NAMALWA (cell line): ENCODE results near the gene NLRC3.

Source experiments
- DNase-seq: peaks from one replicate; pipeline ENCODE4 v3.0.0-alpha.2; 2015; ENCODE audit warnings: low spot score

Gene NLRC3

GRCh38 chr16:3548445-3548844, 28.8 kb downstream of the NLRC3 start:
- no peak for DNase-seq

- DNase-seq = no peak
Observed at GRCh38 chr16:3546986-3547682, 30.1 kb downstream of the NLRC3 start.

GRCh38 chr16:3542601-3543373, 34.4 kb downstream of the NLRC3 start:
- no peak for DNase-seq

- DNase-seq = no peak
Observed at GRCh38 chr16:3541527-3542155, 35.6 kb downstream of the NLRC3 start.

GRCh38 chr16:3538222-3538621, 39.0 kb downstream of the NLRC3 start:
- no peak for DNase-seq

GRCh38 chr16:3536851-3537250, 40.4 kb downstream of the NLRC3 start:
- DNase-seq = no peak

GRCh38 chr16:3536271-3536731, 40.9 kb downstream of the NLRC3 start:
- no peak for DNase-seq

GRCh38 chr16:3534126-3534525, 43.1 kb downstream of the NLRC3 start:
- no peak for DNase-seq

GRCh38 chr16:3532741-3533140, 44.5 kb downstream of the NLRC3 start:
- no peak for DNase-seq

GRCh38 chr16:3530371-3530914, 46.8 kb downstream of the NLRC3 start:
- DNase-seq = no peak

- DNase-seq = no peak
Observed at GRCh38 chr16:3529175-3529574, 48.0 kb downstream of the NLRC3 start.

- no peak for DNase-seq
Observed at GRCh38 chr16:3528406-3528805, 48.8 kb downstream of the NLRC3 start.

GRCh38 chr16:3527216-3527829, 49.9 kb downstream of the NLRC3 start:
- DNase-seq = peak; percentile 74

GRCh38 chr16:3525951-3526350, 51.3 kb downstream of the NLRC3 start:
- DNase-seq = no peak

- DNase-seq = no peak
Observed at GRCh38 chr16:3523281-3523680, 53.9 kb downstream of the NLRC3 start.

GRCh38 chr16:3520841-3521240, 56.4 kb downstream of the NLRC3 start:
- no peak for DNase-seq

GRCh38 chr16:3520413-3520812, 56.8 kb downstream of the NLRC3 start:
- DNase-seq = no peak

- no peak for DNase-seq
Observed at GRCh38 chr16:3519581-3519980, 57.6 kb downstream of the NLRC3 start.

GRCh38 chr16:3518986-3519348, 58.2 kb downstream of the NLRC3 start:
- no peak for DNase-seq

- no peak for DNase-seq
Observed at GRCh38 chr16:3518292-3518985, 58.8 kb downstream of the NLRC3 start.

GRCh38 chr16:3515897-3516296, 61.3 kb downstream of the NLRC3 start:
- DNase-seq = no peak

- DNase-seq = no peak
Observed at GRCh38 chr16:3514621-3515020, 62.6 kb downstream of the NLRC3 start.
